Natural killer cell treated with Interleukin-12 subunit alpha and Interleukin-12 subunit beta and Interleukin-15 and Interleukin-18, amount 100 ng/mL, for 72 hours (primary cell): Measurements from ENCODE around the gene SRGAP3. TPM values are rescaled to one million over a fixed set of nuclear protein-coding genes. Genes with fewer than 3 reads are reported as not detected.

Source experiments
- ATAC-seq, 2 donors: fragments of 150-1000 bp; cut with Tn5 transposase in 1 of 2; sonication (Bioruptor Pico), chemical (Tn5 transposase) in 1 of 2; 2 replicates each; pipeline ENCODE4 v1.10.0; 2021
- DNase-seq: peaks from one replicate; pipeline ENCODE4 v3.0.0; 2022; ENCODE audit warnings: low spot score
- H3K27ac Mint-ChIP-seq, 2 donors: 1 replicate in 1 of 2; 2 replicates in 1 of 2; pipeline ENCODE4 v1.8.0; 2022; ENCODE audit warnings: mixed read lengths in 2 of 2, mild to moderate bottlenecking in 1 of 2, moderate library complexity in 1 of 2
- H3K27me3 Mint-ChIP-seq, 2 donors: 1 replicate in 1 of 2; 2 replicates in 1 of 2; pipeline ENCODE4 v1.8.0; 2022; ENCODE audit warnings: mixed read lengths in 2 of 2
- H3K36me3 Mint-ChIP-seq: one replicate; pipeline ENCODE4 v1.8.0; 2022; ENCODE audit warnings: mixed read lengths
- H3K4me1 Mint-ChIP-seq, 2 donors: 1 replicate in 1 of 2; 2 replicates in 1 of 2; pipeline ENCODE4 v1.8.0; 2022; ENCODE audit warnings: low read depth in 2 of 2, mixed read lengths in 2 of 2, mild to moderate bottlenecking in 1 of 2
- H3K4me3 Mint-ChIP-seq: one replicate; pipeline ENCODE4 v1.8.0; 2022; ENCODE audit warnings: mixed read lengths
- H3K9me3 Mint-ChIP-seq: 2 replicates; pipeline ENCODE4 v1.8.0; 2022; ENCODE audit warnings: mixed read lengths
- total RNA-seq, 2 donors: library from RNA; stranded (reverse); gene quantifications; one replicate each; pipeline ENCODE4 v1.2.3, GENCODE V29; 2022

Gene SRGAP3
- total RNA-seq, 2 donors from 2014 or later, result 0.33 to 1.6 TPM

DNA sequence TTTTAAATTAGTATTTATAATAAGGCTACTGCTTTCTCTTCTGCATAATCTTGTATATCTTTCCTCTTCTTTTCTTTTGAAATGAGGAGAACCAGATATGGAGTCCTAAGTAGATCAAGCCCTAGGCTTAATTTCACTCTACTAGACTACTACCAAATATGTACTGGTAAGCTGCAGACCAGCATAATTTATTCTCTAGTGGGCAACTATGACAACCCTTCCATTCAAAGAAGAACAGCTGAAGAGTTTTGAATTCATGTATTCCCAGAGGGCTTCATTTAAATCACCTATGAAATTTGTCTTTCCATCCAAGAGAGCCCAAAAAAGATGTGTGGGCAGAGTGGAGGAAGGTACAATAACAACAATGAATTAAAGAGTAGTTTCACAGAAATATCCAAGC, 296.1 kb downstream of the SRGAP3 start:
- Mint-ChIP-seq H3K27me3 (no peaks in the 10 kb centered on the region), H3K27ac (no peak overlapping the region), H3K4me1 (peaks cover 11 to 12% of the 10 kb centered on the region in 2 donors), H3K4me3 (no peak overlapping the region), H3K36me3 (peaks cover 12% of the 10 kb centered on the region), H3K9me3 (no peaks in the 10 kb centered on the region)
- ATAC-seq, result no peak
- no peak for DNase-seq

DNA sequence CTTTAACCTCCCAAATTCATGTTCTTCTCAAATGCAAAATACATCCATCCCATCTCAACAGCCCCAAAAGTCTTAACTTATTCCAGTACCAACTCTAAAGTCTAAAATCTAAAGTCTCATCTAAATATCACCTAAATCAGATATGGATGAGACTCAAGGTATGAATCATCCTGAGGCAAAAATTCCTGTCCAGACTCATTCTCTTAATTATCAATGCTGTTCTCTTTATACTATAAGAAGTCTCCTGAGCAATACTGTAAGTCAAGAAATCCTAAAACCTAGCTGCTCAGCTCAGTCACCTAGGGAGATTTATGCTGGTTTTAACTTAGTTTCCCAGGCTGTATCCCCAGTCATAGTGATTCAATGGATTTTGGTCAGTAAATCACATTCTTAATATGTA, 297.3 kb downstream of the SRGAP3 start:
- H3K27ac Mint-ChIP-seq, result no peak overlapping the region
- no peaks in the 10 kb centered on the region for H3K9me3 Mint-ChIP-seq
- DNase-seq (no peak), ATAC-seq (no peak)
- no peaks in the 10 kb centered on the region for H3K27me3 Mint-ChIP-seq
- peaks cover 11 to 12% of the 10 kb centered on the region in 2 donors for H3K4me1 Mint-ChIP-seq
- peaks cover 14% of the 10 kb centered on the region for H3K36me3 Mint-ChIP-seq
- H3K4me3 Mint-ChIP-seq, result no peak overlapping the region

DNA sequence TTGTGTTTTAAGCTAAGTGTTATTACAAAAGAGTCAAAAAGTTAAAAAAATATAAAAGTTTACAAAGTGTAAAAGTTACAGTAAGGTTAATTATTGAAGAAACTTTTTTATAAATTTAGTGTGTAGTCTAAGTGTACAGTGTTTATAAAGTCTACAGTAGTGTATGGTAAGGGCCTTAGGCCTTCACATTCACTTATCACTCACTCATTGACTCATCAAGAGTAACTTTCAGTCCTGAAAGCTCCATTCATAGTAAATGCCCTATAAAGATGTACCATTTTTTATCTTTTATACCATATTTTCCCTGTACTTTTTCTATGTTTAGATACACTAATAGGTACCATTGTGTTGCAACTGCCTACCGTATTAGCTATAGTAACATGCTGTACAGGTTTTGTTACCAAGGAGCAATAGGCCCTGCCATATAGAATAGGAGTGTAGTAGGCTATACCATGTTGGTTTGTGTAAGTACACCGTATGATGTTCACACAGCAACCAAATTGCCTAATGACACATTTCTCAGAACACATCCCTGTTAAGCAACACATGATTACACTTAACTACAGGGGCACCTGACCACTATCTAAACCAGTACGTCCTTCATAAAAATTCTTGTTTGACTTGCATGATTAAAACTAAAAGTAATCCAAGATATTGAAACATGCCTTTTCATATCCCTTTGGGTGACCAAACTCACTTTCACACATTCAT, 303.4 kb downstream of the SRGAP3 start:
- ATAC-seq, result peak; percentile 17 to 57
- H3K36me3 Mint-ChIP-seq, result peaks cover 41% of the 10 kb centered on the region
- H3K4me1 Mint-ChIP-seq, result peaks cover 6 to 8% of the 10 kb centered on the region in 2 donors
- no peak overlapping the region for H3K27ac Mint-ChIP-seq
- H3K27me3 Mint-ChIP-seq, result no peaks in the 10 kb centered on the region
- H3K9me3 Mint-ChIP-seq, result peaks cover 7% of the 10 kb centered on the region
- DNase-seq, result no peak
- H3K4me3 Mint-ChIP-seq, result no peak overlapping the region

DNA sequence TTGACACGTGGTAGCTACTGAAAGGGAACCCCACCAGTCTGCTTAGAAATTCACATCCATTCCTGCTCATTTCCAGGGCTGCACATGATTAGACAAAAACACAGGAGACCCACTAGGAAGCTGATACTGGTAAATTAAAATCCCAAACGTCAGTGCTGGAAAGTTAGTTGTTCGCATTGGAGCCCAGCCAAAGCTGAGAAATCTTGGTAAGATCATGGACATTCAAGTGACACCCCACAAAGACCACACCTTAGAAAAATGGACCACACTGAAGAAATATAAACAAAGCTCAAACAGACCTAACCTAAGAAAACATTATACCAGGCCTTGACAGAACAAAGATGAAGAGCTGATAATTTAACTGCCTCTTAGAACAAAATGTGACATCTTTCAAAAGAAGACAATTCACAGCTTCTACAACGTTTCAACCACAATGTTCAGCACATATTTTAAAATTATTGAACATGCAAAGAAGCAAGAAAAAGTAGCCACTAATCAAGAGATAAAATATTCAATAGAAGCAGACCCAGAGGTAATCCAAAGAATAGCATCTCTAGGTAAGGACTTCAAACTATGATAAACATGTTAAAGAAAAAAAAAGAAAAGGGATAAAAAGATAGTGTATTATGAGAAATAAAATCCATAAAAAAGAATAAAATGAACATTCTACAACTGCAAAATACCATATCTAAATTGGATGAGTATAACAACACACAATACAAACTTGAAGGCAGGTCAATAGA, 306.5 kb downstream of the SRGAP3 start:
- DNase-seq (no peak), ATAC-seq (no peak)
- no peak overlapping the region for H3K27ac Mint-ChIP-seq
- peaks cover 53% of the 10 kb centered on the region for H3K36me3 Mint-ChIP-seq
- no peak overlapping the region for H3K4me3 Mint-ChIP-seq
- H3K27me3 Mint-ChIP-seq, result no peaks in the 10 kb centered on the region
- peaks cover 7% of the 10 kb centered on the region for H3K9me3 Mint-ChIP-seq
- no peaks in the 10 kb centered on the region for H3K4me1 Mint-ChIP-seq

DNA sequence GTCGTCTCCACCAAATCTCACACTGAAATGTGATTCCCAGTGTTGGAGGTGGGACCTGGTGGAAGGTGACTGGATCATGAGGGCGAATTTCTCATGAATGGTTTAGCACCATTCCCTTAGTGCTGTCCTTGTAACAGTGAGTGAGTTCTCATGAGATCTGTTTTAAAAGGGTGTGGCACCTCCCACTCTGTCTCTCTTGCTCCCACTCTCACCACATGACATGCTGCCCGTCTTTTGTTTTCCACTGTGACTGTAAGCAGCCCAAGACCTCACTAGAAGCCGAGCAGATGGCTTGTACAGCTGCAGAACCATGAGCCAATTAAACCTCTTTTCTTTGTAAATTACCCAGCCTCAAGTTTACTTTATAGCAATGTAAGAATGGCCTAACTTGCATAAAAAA, 307.3 kb downstream of the SRGAP3 start:
- H3K27ac Mint-ChIP-seq, result no peak overlapping the region
- H3K36me3 Mint-ChIP-seq, result peaks cover 45% of the 10 kb centered on the region
- no peak overlapping the region for H3K4me3 Mint-ChIP-seq
- H3K4me1 Mint-ChIP-seq, result no peaks in the 10 kb centered on the region
- ATAC-seq, result no peak
- H3K9me3 Mint-ChIP-seq, result peaks cover 7% of the 10 kb centered on the region
- no peak for DNase-seq
- no peaks in the 10 kb centered on the region for H3K27me3 Mint-ChIP-seq

DNA sequence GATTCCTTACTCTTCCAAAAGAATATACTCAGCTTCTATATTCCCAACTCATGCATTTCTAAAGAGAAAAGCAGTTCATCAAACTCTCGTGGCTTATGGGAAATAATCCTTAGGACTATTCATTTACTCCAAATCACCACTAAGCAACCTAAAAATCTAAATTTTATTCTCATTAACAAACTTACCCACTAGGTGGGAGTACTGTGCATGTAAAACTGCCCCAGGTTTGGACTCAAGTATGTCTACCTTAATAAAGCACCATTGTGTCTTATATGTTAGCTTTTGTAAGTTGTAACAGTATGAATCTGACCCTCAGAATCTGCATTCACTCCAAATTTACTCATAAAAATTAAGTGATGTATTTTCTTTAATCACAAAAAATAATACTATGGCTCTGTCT, 311.4 kb downstream of the SRGAP3 start:
- Mint-ChIP-seq H3K4me3 (no peak overlapping the region), H3K36me3 (peaks cover 37% of the 10 kb centered on the region), H3K9me3 (peaks cover 3% of the 10 kb centered on the region), H3K4me1 (no peaks in the 10 kb centered on the region), H3K27ac (no peak overlapping the region), H3K27me3 (no peaks in the 10 kb centered on the region)
- DNase-seq (no peak), ATAC-seq (no peak)

DNA sequence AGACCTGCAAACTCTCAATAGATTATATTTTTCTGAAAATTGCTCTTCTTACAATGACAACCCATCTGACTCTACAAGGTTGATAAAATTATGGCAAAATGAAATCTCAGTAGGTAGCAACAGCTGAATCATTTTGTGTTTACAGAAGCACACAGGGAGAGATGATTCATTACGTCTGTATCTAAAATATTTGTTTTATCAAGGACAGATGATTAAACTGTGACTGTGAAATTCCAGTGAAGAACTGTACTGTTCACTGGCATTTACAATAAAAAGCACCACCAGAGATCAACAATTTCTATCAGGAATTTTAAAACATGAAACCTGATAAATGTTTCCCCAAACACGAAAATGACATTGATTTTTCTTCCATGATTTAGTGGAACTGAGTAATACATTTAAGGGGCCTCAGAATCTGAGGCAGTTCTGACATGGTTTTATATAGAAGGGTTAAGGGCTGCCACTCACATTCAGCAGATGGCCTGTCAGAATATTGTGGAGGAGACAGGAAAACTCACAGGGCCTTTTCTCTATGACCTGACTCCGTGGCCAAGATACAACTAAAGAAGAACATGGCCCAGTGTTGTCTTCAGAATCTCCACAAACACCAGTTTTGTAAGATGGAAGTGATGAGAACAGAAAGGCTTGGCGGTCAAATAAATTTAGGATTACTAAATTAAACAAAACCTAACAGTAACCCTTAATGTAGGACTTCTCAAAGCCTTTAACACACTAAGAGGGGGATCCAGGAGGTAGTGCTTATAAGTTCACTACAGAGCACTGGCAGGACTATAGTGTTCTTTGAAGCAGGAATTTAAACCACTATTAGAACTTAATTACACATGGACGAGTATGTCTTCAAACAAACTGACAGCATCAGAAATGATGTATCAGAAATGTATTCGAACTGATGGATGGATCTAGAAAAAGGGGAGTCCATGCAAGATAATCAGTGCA, 312.1 kb downstream of the SRGAP3 start:
- Mint-ChIP-seq H3K27ac (no peak overlapping the region), H3K27me3 (no peaks in the 10 kb centered on the region), H3K4me1 (no peaks in the 10 kb centered on the region), H3K9me3 (no peaks in the 10 kb centered on the region), H3K36me3 (peaks cover 30% of the 10 kb centered on the region), H3K4me3 (no peak overlapping the region)
- ATAC-seq, result no peak
- DNase-seq, result no peak

DNA sequence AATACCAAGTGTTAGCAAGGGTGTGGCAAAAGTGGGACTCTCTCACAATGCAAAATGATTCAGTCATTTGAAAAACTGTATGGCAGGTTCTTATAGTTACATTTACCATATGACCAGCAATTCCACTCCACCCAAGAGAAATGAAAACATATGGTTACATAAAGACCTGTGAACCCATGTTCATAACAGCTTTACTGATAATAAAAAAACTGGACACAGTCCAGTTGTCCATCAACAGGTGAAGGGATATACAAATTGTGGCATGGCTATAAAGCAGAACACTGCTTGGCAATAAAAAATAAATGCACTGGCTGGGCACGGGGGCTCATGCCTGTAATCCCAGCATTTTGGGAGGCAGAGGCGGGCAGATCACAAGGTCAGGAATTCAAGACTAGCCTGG, 316.9 kb downstream of the SRGAP3 start:
- H3K9me3 Mint-ChIP-seq, result no peaks in the 10 kb centered on the region
- H3K27me3 Mint-ChIP-seq, result no peaks in the 10 kb centered on the region
- no peak for DNase-seq
- no peak overlapping the region for H3K27ac Mint-ChIP-seq
- H3K4me3 Mint-ChIP-seq, result no peak overlapping the region
- H3K36me3 Mint-ChIP-seq, result peaks cover 21% of the 10 kb centered on the region
- ATAC-seq, result no peak
- no peaks in the 10 kb centered on the region for H3K4me1 Mint-ChIP-seq

DNA sequence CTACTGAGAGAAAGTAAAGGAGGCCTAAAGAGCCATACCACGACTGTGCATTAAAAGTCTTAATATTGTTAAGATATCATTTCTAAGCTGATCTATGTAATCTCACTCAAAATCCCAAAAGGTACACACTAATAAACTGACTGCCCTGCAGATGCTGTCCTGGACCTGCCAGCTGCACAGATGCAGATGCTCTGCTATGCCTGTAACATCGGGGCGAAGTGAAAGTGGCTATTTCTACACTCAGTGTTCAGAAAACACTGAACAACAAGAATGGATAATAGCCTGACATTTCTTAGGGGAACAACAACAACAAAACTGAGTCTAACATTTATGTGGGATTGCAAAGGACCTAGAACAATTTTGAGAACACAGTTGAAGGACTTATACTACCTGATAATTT, 318.1 kb downstream of the SRGAP3 start:
- Mint-ChIP-seq H3K4me1 (no peaks in the 10 kb centered on the region), H3K9me3 (no peaks in the 10 kb centered on the region), H3K36me3 (peaks cover 23% of the 10 kb centered on the region), H3K27ac (no peak overlapping the region), H3K4me3 (no peak overlapping the region), H3K27me3 (no peaks in the 10 kb centered on the region)
- ATAC-seq (no peak), DNase-seq (no peak)

Other genes starting within 250 kb of the SRGAP3 start
- gene THUMPD3, start 113.4 kb upstream of the SRGAP3 start, total RNA-seq, result 10 to 100 TPM; 54.3 to 55.9 TPM
- gene SETD5, start 148.0 kb upstream of the SRGAP3 start, total RNA-seq, result 100 to 1,000 TPM; 131 to 188 TPM